ENCODE data around the gene PUSL1.

DNA sequence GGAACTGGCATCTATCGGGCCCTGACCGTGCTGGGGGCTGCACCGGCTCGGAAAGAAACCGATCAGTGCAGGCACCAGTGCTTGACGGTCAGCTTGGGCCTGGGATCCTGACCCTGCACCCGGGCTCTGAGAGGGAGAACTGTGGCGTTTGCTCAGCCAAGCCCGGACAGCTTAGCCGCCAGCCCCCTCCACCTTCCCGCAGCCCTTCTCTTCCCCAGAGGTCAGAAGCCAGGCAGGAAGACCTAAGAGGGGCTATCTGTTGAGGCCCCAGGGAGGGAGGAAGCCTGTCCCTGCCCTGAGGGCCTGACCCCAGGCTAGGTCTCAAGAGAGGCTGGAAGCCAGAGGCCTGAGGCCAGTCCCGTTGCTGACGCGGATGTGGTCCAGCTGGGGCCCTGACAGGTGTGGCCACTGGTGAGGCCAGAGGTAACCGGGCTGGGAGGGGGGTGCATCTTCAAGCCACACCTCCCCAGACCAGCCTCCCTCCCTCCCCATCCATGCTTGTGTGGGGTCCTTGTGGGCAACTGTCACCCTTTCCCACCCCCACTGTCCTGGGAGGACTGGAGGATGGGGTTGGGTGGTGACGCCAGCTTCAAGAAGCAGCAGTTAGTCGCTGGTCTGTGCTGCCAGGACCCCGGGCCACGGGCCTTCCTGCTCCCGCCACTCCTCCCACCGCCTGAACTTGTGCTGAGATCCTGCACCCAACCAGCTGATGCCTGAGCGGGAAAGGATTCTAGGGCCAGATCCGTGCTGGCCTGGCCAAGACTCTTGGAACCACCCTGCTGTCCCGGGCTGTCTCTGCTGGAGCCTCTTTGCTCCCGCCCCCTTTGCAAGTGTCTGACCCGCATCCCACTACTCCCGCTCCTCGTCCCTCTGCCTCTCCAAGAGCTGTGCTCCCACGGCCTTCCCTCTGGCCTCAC is 43.4 kb downstream of the PUSL1 start:
- no peak for TF ChIP-seq PHF8 (CRISPR knock-in tag; IDR thresholded peaks at IDR 0.05)
- TF ChIP-seq ETV6 (CRISPR knock-in tag; conservative IDR thresholded peaks at IDR 0.05), result no peak
- no peak for TF ChIP-seq ZNF782 (CRISPR knock-in tag; IDR thresholded peaks at IDR 0.05; ENCODE audit: borderline replicate concordance)
- TF ChIP-seq, protein P1, sequence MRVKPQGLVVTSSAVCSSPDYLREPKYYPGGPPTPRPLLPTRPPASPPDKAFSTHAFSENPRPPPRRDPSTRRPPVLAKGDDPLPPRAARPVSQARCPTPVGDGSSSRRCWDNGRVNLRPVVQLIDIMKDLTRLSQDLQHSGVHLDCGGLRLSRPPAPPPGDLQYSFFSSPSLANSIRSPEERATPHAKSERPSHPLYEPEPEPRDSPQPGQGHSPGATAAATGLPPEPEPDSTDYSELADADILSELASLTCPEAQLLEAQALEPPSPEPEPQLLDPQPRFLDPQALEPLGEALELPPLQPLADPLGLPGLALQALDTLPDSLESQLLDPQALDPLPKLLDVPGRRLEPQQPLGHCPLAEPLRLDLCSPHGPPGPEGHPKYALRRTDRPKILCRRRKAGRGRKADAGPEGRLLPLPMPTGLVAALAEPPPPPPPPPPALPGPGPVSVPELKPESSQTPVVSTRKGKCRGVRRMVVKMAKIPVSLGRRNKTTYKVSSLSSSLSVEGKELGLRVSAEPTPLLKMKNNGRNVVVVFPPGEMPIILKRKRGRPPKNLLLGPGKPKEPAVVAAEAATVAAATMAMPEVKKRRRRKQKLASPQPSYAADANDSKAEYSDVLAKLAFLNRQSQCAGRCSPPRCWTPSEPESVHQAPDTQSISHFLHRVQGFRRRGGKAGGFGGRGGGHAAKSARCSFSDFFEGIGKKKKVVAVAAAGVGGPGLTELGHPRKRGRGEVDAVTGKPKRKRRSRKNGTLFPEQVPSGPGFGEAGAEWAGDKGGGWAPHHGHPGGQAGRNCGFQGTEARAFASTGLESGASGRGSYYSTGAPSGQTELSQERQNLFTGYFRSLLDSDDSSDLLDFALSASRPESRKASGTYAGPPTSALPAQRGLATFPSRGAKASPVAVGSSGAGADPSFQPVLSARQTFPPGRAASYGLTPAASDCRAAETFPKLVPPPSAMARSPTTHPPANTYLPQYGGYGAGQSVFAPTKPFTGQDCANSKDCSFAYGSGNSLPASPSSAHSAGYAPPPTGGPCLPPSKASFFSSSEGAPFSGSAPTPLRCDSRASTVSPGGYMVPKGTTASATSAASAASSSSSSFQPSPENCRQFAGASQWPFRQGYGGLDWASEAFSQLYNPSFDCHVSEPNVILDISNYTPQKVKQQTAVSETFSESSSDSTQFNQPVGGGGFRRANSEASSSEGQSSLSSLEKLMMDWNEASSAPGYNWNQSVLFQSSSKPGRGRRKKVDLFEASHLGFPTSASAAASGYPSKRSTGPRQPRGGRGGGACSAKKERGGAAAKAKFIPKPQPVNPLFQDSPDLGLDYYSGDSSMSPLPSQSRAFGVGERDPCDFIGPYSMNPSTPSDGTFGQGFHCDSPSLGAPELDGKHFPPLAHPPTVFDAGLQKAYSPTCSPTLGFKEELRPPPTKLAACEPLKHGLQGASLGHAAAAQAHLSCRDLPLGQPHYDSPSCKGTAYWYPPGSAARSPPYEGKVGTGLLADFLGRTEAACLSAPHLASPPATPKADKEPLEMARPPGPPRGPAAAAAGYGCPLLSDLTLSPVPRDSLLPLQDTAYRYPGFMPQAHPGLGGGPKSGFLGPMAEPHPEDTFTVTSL (CRISPR knock-in tag; IDR thresholded peaks at IDR 0.05; ENCODE audit: borderline replicate concordance), result no peak
- TF ChIP-seq, protein P2, sequence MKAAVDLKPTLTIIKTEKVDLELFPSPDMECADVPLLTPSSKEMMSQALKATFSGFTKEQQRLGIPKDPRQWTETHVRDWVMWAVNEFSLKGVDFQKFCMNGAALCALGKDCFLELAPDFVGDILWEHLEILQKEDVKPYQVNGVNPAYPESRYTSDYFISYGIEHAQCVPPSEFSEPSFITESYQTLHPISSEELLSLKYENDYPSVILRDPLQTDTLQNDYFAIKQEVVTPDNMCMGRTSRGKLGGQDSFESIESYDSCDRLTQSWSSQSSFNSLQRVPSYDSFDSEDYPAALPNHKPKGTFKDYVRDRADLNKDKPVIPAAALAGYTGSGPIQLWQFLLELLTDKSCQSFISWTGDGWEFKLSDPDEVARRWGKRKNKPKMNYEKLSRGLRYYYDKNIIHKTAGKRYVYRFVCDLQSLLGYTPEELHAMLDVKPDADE (CRISPR knock-in tag; IDR thresholded peaks at IDR 0.05), result no peak
- TF ChIP-seq, protein P3, sequence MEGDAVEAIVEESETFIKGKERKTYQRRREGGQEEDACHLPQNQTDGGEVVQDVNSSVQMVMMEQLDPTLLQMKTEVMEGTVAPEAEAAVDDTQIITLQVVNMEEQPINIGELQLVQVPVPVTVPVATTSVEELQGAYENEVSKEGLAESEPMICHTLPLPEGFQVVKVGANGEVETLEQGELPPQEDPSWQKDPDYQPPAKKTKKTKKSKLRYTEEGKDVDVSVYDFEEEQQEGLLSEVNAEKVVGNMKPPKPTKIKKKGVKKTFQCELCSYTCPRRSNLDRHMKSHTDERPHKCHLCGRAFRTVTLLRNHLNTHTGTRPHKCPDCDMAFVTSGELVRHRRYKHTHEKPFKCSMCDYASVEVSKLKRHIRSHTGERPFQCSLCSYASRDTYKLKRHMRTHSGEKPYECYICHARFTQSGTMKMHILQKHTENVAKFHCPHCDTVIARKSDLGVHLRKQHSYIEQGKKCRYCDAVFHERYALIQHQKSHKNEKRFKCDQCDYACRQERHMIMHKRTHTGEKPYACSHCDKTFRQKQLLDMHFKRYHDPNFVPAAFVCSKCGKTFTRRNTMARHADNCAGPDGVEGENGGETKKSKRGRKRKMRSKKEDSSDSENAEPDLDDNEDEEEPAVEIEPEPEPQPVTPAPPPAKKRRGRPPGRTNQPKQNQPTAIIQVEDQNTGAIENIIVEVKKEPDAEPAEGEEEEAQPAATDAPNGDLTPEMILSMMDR (CRISPR knock-in tag; IDR thresholded peaks at IDR 0.05), result no peak
- no peak for TF ChIP-seq SIN3A (IDR thresholded peaks at IDR 0.05; ENCODE audit: borderline replicate concordance, low read depth, low read length)
- TF ChIP-seq ZNF775 (CRISPR knock-in tag; IDR thresholded peaks at IDR 0.05; ENCODE audit: borderline replicate concordance), result no peak
- no peak for TF ChIP-seq POLR2AphosphoS5 (IDR thresholded peaks at IDR 0.05; ENCODE audit: low read depth, low read length)
- no peak for TF ChIP-seq FOSL1 (CRISPR knock-in tag; IDR thresholded peaks at IDR 0.05; ENCODE audit: borderline replicate concordance)
- TF ChIP-seq, protein P4, sequence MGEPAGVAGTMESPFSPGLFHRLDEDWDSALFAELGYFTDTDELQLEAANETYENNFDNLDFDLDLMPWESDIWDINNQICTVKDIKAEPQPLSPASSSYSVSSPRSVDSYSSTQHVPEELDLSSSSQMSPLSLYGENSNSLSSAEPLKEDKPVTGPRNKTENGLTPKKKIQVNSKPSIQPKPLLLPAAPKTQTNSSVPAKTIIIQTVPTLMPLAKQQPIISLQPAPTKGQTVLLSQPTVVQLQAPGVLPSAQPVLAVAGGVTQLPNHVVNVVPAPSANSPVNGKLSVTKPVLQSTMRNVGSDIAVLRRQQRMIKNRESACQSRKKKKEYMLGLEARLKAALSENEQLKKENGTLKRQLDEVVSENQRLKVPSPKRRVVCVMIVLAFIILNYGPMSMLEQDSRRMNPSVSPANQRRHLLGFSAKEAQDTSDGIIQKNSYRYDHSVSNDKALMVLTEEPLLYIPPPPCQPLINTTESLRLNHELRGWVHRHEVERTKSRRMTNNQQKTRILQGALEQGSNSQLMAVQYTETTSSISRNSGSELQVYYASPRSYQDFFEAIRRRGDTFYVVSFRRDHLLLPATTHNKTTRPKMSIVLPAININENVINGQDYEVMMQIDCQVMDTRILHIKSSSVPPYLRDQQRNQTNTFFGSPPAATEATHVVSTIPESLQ (CRISPR knock-in tag; conservative IDR thresholded peaks at IDR 0.05), result no peak

Measured in HepG2 (cell line).